ENCODE results near the gene ASB6. TPM values are rescaled to one million over a fixed set of nuclear protein-coding genes. Genes with fewer than 3 reads are reported as not detected.

ASB6 gene
- total and polyA plus RNA-seq, 5 donors = 9.1 to 10.7 (median 10.1) TPM

- Histone ChIP-seq H3K9me3 (ENCODE audit: control insufficient read depth, low read length) (no peaks in the 10 kb centered on the region), H3K27ac (ENCODE audit: low read length) (no peak overlapping the region), H3K27me3 (ENCODE audit: control insufficient read depth, insufficient read depth) (no peaks in the 10 kb centered on the region), H3K4me1 (ENCODE audit: control insufficient read depth, insufficient read depth, low read length) (no peaks in the 10 kb centered on the region), H3K4me3 (ENCODE audit: low read length) (no peak overlapping the region)
- WGBS = 36% methylated on average over 9 of the region's 9 CpGs
- intact Hi-C loops (cut with DNase I) = no loop called here
- ATAC-seq (no peak), DNase-seq (peak in 1 of 3 donors; percentile 20)
Measured at GRCh38 chr9:129624947-129625346, 17.0 kb downstream of the ASB6 start.

- 44% methylated on average over 12 of the region's 12 CpGs for WGBS
- Histone ChIP-seq H3K27ac (ENCODE audit: low read length) (no peak overlapping the region), H3K9me3 (ENCODE audit: control insufficient read depth, low read length) (no peaks in the 10 kb centered on the region), H3K4me3 (ENCODE audit: low read length) (no peak overlapping the region), H3K4me1 (ENCODE audit: control insufficient read depth, insufficient read depth, low read length) (no peaks in the 10 kb centered on the region), H3K27me3 (ENCODE audit: control insufficient read depth, insufficient read depth) (no peaks in the 10 kb centered on the region)
- DNase-seq (peak in 2 of 3 donors; percentile 79 to 86), ATAC-seq (no peak)
- intact Hi-C loops (cut with DNase I) = no loop called here
Measured at GRCh38 chr9:129624168-129624759, 17.7 kb downstream of the ASB6 start.

- H3K9me3 ChIP-seq (ENCODE audit: control insufficient read depth, low read length) = no peaks in the 10 kb centered on the region
- intact Hi-C loops (cut with DNase I) = no loop called here
Measured at GRCh38 chr9:129623331-129623730, 18.6 kb downstream of the ASB6 start.

GRCh38 chr9:129620669-129621295 lies 21.2 kb downstream of the ASB6 start, which contains the start of gene C9orf50:
TSS of gene C9orf50 (minus strand) at chr9:129621101. CDS start at chr9:129620574, 527 bp downstream.
- DNase-seq = no peak
- H3K4me3 ChIP-seq (ENCODE audit: low read length) = peak within 1 kb of the TSS; percentile 34
- H3K9me3 ChIP-seq (ENCODE audit: control insufficient read depth, low read length) = no peaks in the 10 kb centered on the region
- intact Hi-C loops (cut with DNase I) = no loop called here
- H3K4me1 ChIP-seq (ENCODE audit: control insufficient read depth, insufficient read depth, low read length) = no peaks in the 10 kb centered on the region
- H3K27ac ChIP-seq (ENCODE audit: low read length) = no peak within 1 kb of the TSS
- 24% methylated on average over 21 of the region's 21 CpGs for WGBS
- ATAC-seq = no peak
- no peaks in the 10 kb centered on the region for H3K27me3 ChIP-seq (ENCODE audit: control insufficient read depth, insufficient read depth)

More at GRCh38 chr9:129623331-129623730, 18.6 kb downstream of the ASB6 start:
- H3K4me3 ChIP-seq (ENCODE audit: low read length) = no peak overlapping the region
- WGBS = 35% methylated on average over 6 of the region's 6 CpGs
- DNase-seq (no peak), ATAC-seq (no peak)
- no peaks in the 10 kb centered on the region for H3K27me3 ChIP-seq (ENCODE audit: control insufficient read depth, insufficient read depth)
- no peaks in the 10 kb centered on the region for H3K4me1 ChIP-seq (ENCODE audit: control insufficient read depth, insufficient read depth, low read length)
- H3K27ac ChIP-seq (ENCODE audit: low read length) = no peak overlapping the region

GRCh38 chr9:129619787-129620668 lies 21.9 kb downstream of the ASB6 start:
- DNase-seq = peak in 2 of 3 donors; percentile 62 to 71
- intact Hi-C loops (cut with DNase I) = loop anchor here in 3 of 4 donors (10.0 kb wide), 1 partner anchor 445 kb away; the partner anchor contains the start of gene IER5L (in 3 of the 3)
- under 1% methylated on average over 82 of the region's 82 CpGs for WGBS

GRCh38 chr9:129617167-129617566 lies 24.8 kb downstream of the ASB6 start:
- Histone ChIP-seq H3K27ac (ENCODE audit: low read length) (no peak overlapping the region), H3K9me3 (ENCODE audit: control insufficient read depth, low read length) (no peaks in the 10 kb centered on the region), H3K27me3 (ENCODE audit: control insufficient read depth, insufficient read depth) (no peaks in the 10 kb centered on the region), H3K4me3 (ENCODE audit: low read length) (no peak overlapping the region), H3K4me1 (ENCODE audit: control insufficient read depth, insufficient read depth, low read length) (no peaks in the 10 kb centered on the region)
- DNase-seq (peak in 1 of 3 donors; percentile 20), ATAC-seq (no peak)
- intact Hi-C loops (cut with DNase I) = loop anchor here in 3 of 4 donors (10.0 kb wide), 1 partner anchor 442 kb away; the partner anchor contains the start of gene IER5L (in 3 of the 3)
- WGBS = 6% methylated on average over 1 of the region's 1 CpG

More at GRCh38 chr9:129619787-129620668, 21.9 kb downstream of the ASB6 start:
- H3K27me3 ChIP-seq (ENCODE audit: control insufficient read depth, insufficient read depth) = no peaks in the 10 kb centered on the region
- no peaks in the 10 kb centered on the region for H3K9me3 ChIP-seq (ENCODE audit: control insufficient read depth, low read length)
- peak; percentile 20 to 24 for ATAC-seq
- H3K27ac ChIP-seq (ENCODE audit: low read length) = no peak overlapping the region
- H3K4me3 ChIP-seq (ENCODE audit: low read length) = peak overlapping the region; percentile 34
- no peaks in the 10 kb centered on the region for H3K4me1 ChIP-seq (ENCODE audit: control insufficient read depth, insufficient read depth, low read length)

- no peaks in the 10 kb centered on the region for H3K27me3 ChIP-seq (ENCODE audit: control insufficient read depth, insufficient read depth)
- H3K4me1 ChIP-seq (ENCODE audit: control insufficient read depth, insufficient read depth, low read length) = no peaks in the 10 kb centered on the region
- no peak overlapping the region for H3K27ac ChIP-seq (ENCODE audit: low read length)
- intact Hi-C loops (cut with DNase I) = loop anchor here in 3 of 4 donors (10.0 kb wide), 1 partner anchor 441 kb away; the partner anchor contains the start of gene IER5L (in 3 of the 3)
- no peaks in the 10 kb centered on the region for H3K9me3 ChIP-seq (ENCODE audit: control insufficient read depth, low read length)
- DNase-seq (peak in 2 of 3 donors; percentile 34 to 58), ATAC-seq (no peak)
- WGBS = 80% methylated on average over 31 of the region's 31 CpGs
- no peak overlapping the region for H3K4me3 ChIP-seq (ENCODE audit: low read length)
Measured at GRCh38 chr9:129615407-129616285, 26.3 kb downstream of the ASB6 start.

GRCh38 chr9:129614932-129615331 lies 27.0 kb downstream of the ASB6 start:
- Histone ChIP-seq H3K9me3 (ENCODE audit: control insufficient read depth, low read length) (no peaks in the 10 kb centered on the region), H3K27ac (ENCODE audit: low read length) (no peak overlapping the region), H3K4me1 (ENCODE audit: control insufficient read depth, insufficient read depth, low read length) (no peaks in the 10 kb centered on the region), H3K4me3 (ENCODE audit: low read length) (no peak overlapping the region), H3K27me3 (ENCODE audit: control insufficient read depth, insufficient read depth) (no peaks in the 10 kb centered on the region)
- WGBS = 94% methylated on average over 10 of the region's 10 CpGs
- intact Hi-C loops (cut with DNase I) = loop anchor here in 3 of 4 donors (5.0 to 10.0 kb wide), 2 partner anchors 440 to 483 kb away; partner anchors contain the start of gene IER5L (in 3 of the 3)
- ATAC-seq (no peak), DNase-seq (peak in 2 of 3 donors; percentile 29 to 37)

GRCh38 chr9:129613520-129614175 lies 28.3 kb downstream of the ASB6 start:
- intact Hi-C loops (cut with DNase I) = loop anchor here (2.0 to 10.0 kb wide), 3 partner anchors 439 to 481 kb away; partner anchors contain the start of gene IER5L (in 3 of the 4)
- H3K27me3 ChIP-seq (ENCODE audit: control insufficient read depth, insufficient read depth) = no peaks in the 10 kb centered on the region
- peaks cover 3% of the 10 kb centered on the region for H3K4me1 ChIP-seq (ENCODE audit: control insufficient read depth, insufficient read depth, low read length)
- no peak overlapping the region for H3K4me3 ChIP-seq (ENCODE audit: low read length)
- H3K27ac ChIP-seq (ENCODE audit: low read length) = no peak overlapping the region
- DNase-seq (peak in 1 of 3 donors; percentile 36), ATAC-seq (no peak)
- 66% methylated on average over 19 of the region's 19 CpGs for WGBS
- no peaks in the 10 kb centered on the region for H3K9me3 ChIP-seq (ENCODE audit: control insufficient read depth, low read length)

Data from right cardiac atrium (tissue), 5 donors.